SK-N-MC (cell line): Measurements from ENCODE around the gene RNF8.

ENCODE experiments used
- EZH2 ChIP-seq: fragments of 200-600 bp; sonication (generic); IDR thresholded peaks from one replicate; pipeline ENCODE4 v1.6.1; 2017; ENCODE audit warnings: antibody characterized with exemption
- POLR2AphosphoS5 ChIP-seq: IDR thresholded peaks from 2 replicates; pipeline ENCODE4 v1.6.1; 2012; ENCODE audit warnings: mild to moderate bottlenecking, low read depth, low read length, borderline replicate concordance

DNA sequence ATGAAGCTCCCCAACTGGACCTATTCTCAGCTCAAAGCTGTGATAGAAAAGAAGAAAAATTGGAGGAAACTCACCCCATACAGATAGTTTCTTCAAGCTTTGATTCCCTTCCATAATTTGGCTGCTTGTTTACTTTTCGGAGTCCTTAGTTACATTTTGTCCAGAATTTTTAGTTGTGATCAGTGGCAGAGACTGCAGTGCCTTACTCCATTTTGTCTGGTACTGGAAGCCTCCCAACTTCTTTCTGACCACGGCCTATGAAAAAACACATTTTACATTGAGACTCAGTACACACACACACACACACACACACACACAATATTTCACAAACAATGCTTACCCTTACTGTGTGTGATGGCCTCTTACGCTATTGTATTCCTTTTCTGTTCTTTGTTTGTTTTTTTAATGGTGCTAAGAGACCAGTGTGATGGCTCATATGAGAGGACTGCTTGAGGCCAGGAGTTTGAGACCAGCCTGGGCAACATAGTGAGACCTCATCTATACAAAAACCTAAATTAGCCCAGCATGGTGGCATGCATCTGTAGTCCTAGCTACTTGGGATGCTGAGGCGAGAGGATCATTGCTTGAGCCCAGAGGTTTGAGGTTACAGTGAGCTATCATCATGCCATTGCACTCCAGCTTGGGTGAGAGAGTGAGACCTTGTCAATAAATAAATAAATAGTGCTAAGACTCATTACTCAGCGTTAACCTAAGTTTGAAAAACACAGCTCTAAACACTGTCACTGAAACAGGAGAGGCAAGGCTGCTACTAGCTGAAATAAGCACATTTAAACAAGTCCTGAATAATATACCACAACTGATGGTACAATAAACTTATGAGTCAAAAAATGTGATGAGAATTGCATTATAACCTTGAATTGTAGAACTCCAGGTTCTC lies 13.8 kb upstream of the RNF8 start:
- TF ChIP-seq EZH2: no peak
- TF ChIP-seq POLR2AphosphoS5: no peak
